RWPE2 (cell line): Measurements from ENCODE around the gene GPR143.

Experiments
- ATAC-seq: fragments of 200-7000 bp; cut with Tn5 transposase; 3 replicates; pipeline ENCODE4 v1.9.1; 2021; ENCODE audit warnings: low read depth
- DNase-seq: peaks from one replicate; pipeline ENCODE4 v3.0.0-alpha.2; 2020; ENCODE audit warnings: low spot score
- H3K27ac ChIP-seq: fragments of 450-650 bp; 2 replicates; pipeline ENCODE4 v1.5.1; 2017; ENCODE audit warnings: mild to moderate bottlenecking; ENCODE audit not compliant: poor library complexity, severe bottlenecking
- H3K27me3 ChIP-seq: fragments of 250-450 bp; sonication (Bioruptor Pico); 2 replicates; pipeline ENCODE4 v1.5.1; 2021; ENCODE audit warnings: mild to moderate bottlenecking, moderate library complexity; ENCODE audit not compliant: insufficient read depth, poor library complexity, severe bottlenecking
- H3K36me3 ChIP-seq: fragments of 250-450 bp; sonication (Bioruptor Pico); 2 replicates; pipeline ENCODE4 v1.5.1; 2020; ENCODE audit warnings: low read depth, mild to moderate bottlenecking, moderate library complexity
- H3K4me1 ChIP-seq: fragments of 250-450 bp; sonication (Bioruptor Pico); 2 replicates; pipeline ENCODE4 v1.5.1; 2021; ENCODE audit warnings: mild to moderate bottlenecking, moderate library complexity; ENCODE audit not compliant: insufficient read depth, poor library complexity, severe bottlenecking
- H3K4me3 ChIP-seq: fragments of 250-450 bp; sonication (Bioruptor Pico); 2 replicates; pipeline ENCODE4 v1.5.1; 2021; ENCODE audit warnings: mild to moderate bottlenecking, moderate library complexity; ENCODE audit not compliant: severe bottlenecking
- H3K9me3 ChIP-seq: fragments of 250-450 bp; sonication (Bioruptor Pico); 2 replicates; pipeline ENCODE4 v1.5.1; 2021; ENCODE audit warnings: mild to moderate bottlenecking, moderate library complexity; ENCODE audit not compliant: severe bottlenecking
- TF ChIP-seq, protein P1 (sequence below): fragments of 450-650 bp; IDR thresholded peaks from one replicate; pipeline ENCODE4 v1.5.1; 2017; ENCODE audit warnings: mild to moderate bottlenecking, moderate library complexity; ENCODE audit not compliant: poor library complexity, severe bottlenecking

GPR143 gene

DNA sequence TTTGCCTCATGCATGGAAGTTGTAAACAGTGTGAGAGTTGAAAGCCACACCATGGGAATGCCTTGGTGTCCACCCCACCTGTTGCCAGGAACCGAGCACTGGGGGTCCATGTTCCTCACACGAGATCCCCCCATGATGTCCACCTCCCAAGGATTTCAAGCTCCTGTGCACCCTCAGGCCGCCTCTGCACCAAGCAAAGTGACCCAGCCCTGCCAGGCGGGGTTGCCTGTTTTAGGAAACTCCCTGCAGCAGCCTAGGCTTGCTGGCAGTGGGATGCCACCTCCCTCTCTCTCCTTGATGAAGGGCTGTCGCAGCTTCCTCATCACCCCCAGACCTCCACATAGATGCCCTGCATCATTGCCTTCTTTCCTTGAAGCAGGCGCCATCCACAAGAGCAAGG lies 82.8 kb downstream of the GPR143 start:
- H3K27ac ChIP-seq, result no peak overlapping the region
- no peak for ATAC-seq
- no peak overlapping the region for H3K4me3 ChIP-seq
- H3K36me3 ChIP-seq, result no peaks in the 10 kb centered on the region
- no peak for DNase-seq
- TF ChIP-seq, protein P1, sequence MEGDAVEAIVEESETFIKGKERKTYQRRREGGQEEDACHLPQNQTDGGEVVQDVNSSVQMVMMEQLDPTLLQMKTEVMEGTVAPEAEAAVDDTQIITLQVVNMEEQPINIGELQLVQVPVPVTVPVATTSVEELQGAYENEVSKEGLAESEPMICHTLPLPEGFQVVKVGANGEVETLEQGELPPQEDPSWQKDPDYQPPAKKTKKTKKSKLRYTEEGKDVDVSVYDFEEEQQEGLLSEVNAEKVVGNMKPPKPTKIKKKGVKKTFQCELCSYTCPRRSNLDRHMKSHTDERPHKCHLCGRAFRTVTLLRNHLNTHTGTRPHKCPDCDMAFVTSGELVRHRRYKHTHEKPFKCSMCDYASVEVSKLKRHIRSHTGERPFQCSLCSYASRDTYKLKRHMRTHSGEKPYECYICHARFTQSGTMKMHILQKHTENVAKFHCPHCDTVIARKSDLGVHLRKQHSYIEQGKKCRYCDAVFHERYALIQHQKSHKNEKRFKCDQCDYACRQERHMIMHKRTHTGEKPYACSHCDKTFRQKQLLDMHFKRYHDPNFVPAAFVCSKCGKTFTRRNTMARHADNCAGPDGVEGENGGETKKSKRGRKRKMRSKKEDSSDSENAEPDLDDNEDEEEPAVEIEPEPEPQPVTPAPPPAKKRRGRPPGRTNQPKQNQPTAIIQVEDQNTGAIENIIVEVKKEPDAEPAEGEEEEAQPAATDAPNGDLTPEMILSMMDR, result no peak
- no peaks in the 10 kb centered on the region for H3K27me3 ChIP-seq
- H3K4me1 ChIP-seq, result no peaks in the 10 kb centered on the region
- H3K9me3 ChIP-seq, result no peaks in the 10 kb centered on the region

DNA sequence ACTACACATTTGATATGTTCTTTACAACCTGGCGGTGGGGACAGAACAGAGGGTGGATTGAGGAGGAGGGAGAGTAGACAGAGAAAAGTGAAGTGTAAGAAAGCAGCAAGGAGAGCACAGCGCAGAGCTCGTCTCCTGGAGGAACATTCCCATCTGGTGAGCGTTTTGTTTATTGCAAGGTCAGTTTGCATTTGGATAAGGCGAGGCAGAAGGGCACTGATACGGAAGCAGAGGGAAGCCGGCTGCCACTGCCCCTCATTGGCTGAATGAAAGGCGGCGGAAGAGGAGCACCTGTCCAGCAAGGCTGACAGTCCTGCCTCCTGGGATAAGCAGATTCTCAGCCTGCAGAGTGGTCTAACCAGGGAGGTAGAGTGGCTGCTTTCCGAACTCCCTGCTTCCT lies 83.2 kb downstream of the GPR143 start:
- TF ChIP-seq, protein P1, result no peak
- ATAC-seq (0 out of 3 replicates have a peak, but pooled peaks have one; percentile 25), DNase-seq (no peak)
- H3K9me3 ChIP-seq, result no peaks in the 10 kb centered on the region
- no peaks in the 10 kb centered on the region for H3K27me3 ChIP-seq
- no peak overlapping the region for H3K27ac ChIP-seq
- no peak overlapping the region for H3K4me3 ChIP-seq
- no peaks in the 10 kb centered on the region for H3K36me3 ChIP-seq
- H3K4me1 ChIP-seq, result peaks cover 2% of the 10 kb centered on the region

DNA sequence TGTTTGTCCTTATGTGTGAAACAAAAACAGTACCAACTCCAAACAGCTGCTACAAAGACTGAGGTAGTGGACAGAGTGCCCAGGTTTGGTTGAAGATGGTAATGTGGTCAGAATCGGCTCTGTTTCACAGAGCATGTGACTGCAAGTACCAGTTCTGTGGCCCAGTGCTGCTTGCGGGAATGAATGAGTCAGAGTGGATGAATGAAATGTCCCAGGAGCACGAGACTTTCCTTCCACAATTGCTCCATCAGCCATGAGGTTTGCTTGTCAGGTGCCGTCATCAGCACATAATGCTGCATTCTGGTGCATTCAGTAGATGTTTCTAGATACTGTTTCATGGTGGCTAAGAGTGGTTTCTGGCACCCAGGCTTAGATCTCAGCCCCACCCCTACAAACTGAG lies 84.2 kb downstream of the GPR143 start:
- TF ChIP-seq, protein P1, result no peak
- H3K4me1 ChIP-seq, result peaks cover 3% of the 10 kb centered on the region
- no peak overlapping the region for H3K4me3 ChIP-seq
- DNase-seq (no peak), ATAC-seq (no peak; the same call in 2 of the 3 replicates)
- no peaks in the 10 kb centered on the region for H3K9me3 ChIP-seq
- no peaks in the 10 kb centered on the region for H3K27me3 ChIP-seq
- no peaks in the 10 kb centered on the region for H3K36me3 ChIP-seq
- no peak overlapping the region for H3K27ac ChIP-seq

DNA sequence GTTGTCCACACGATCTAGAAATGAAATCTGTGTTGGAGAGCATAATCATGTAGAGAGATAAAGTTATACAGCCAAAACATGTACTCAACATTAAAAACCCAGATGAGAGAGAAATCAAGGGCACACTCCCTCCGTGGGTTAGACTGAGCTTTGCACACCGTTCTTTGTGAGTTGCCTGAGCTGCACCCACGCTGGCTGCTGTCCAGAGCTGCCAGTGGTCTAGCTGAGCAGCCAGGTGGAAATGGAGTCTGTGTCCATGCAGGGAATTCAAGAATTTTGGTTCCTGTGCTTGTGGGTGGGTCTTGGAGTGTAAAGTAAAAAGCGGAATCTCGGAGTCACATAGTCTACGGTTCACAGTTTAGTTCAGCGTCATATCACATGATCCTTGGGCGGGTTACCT lies 84.6 kb downstream of the GPR143 start:
- Histone ChIP-seq H3K9me3 (no peaks in the 10 kb centered on the region), H3K27ac (no peak overlapping the region), H3K27me3 (no peaks in the 10 kb centered on the region), H3K4me3 (no peak overlapping the region), H3K4me1 (peaks cover 3% of the 10 kb centered on the region), H3K36me3 (no peaks in the 10 kb centered on the region)
- DNase-seq (no peak), ATAC-seq (no peak)
- TF ChIP-seq, protein P1, result no peak

DNA sequence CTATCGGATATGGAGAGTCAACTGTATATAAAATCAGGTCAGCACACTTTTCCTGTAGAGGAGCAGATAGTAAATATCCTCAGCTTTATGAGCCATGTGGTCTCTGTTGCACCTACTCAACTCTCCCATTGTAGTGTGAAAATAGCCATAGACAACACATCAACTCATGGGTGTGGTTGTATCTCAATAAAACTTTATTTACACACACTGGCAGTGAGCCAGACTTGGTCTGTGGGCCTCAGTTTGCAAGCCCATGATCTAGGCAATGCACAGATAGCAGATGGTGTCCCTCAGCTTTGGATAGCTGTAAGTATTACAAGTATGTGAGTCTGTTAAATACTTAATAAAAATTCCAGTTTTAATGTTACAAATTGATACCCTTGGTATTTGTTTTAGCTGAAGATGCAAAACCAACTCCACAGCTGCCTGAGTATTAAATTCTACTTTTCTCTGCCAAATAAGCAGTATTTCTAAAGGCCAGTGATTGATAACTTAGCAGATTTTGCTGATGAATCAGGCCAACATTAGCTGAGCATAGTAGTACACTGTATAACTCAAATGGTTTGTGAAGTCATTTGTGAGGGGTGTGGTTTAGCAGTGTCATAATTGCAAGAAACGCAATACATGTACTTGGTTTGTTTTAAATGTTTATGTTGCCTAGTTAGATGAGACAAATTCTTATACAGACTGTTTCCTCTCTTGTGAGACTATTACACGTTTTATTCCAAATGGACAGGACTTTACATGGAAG lies 87.3 kb downstream of the GPR143 start:
- no peak overlapping the region for H3K27ac ChIP-seq

More for the DNA sequence above, 87.3 kb downstream of the GPR143 start:
- ATAC-seq, result no peak
- no peaks in the 10 kb centered on the region for H3K9me3 ChIP-seq
- no peaks in the 10 kb centered on the region for H3K36me3 ChIP-seq
- H3K4me3 ChIP-seq, result no peak overlapping the region
- H3K27me3 ChIP-seq, result no peaks in the 10 kb centered on the region
- TF ChIP-seq, protein P1, result no peak
- peaks cover 3% of the 10 kb centered on the region for H3K4me1 ChIP-seq
- no peak for DNase-seq
